GM23338 (cell line): ENCODE data around the gene KDM6B. TPM values are rescaled to one million over a fixed set of nuclear protein-coding genes. Genes with fewer than 3 reads are reported as not detected.

Experiments
- ATAC-seq: fragments of 200-7000 bp; cut with Tn5 transposase; 3 replicates; pipeline ENCODE4 v1.9.1; 2020
- DNase-seq: peaks from one replicate; pipeline ENCODE4 v3.0.0-alpha.2; 2015; ENCODE audit warnings: low spot score
- H2AFZ ChIP-seq: fragments of 200-600 bp; sonication (generic); 2 replicates; pipeline ENCODE4 v1.8.0; 2016; ENCODE audit warnings: antibody characterized with exemption, mild to moderate bottlenecking, moderate library complexity
- H3F3A ChIP-seq: fragments of 200-600 bp; sonication (generic); replicated peaks from 2 replicates; pipeline ENCODE4 v1.8.0; 2017; ENCODE audit warnings: antibody characterized with exemption, mixed run types, low read depth
- H3K27ac ChIP-seq: fragments of 200-600 bp; sonication (generic); 2 replicates; pipeline ENCODE4 v1.6.1; 2016; ENCODE audit warnings: low read depth
- H3K27me3 ChIP-seq: fragments of 200-600 bp; sonication (generic); 2 replicates; pipeline ENCODE4 v1.8.0; 2016; ENCODE audit warnings: mild to moderate bottlenecking, mixed run types, moderate library complexity; ENCODE audit not compliant: insufficient read depth
- H3K36me3 ChIP-seq: fragments of 200-600 bp; sonication (generic); 2 replicates; pipeline ENCODE4 v1.8.0; 2016; ENCODE audit warnings: mild to moderate bottlenecking; ENCODE audit not compliant: insufficient read depth
- H3K4me1 ChIP-seq: fragments of 200-600 bp; sonication (generic); 2 replicates; pipeline ENCODE4 v1.8.0; 2016; ENCODE audit warnings: mild to moderate bottlenecking, moderate library complexity; ENCODE audit not compliant: insufficient read depth
- H3K4me2 ChIP-seq: fragments of 200-600 bp; sonication (generic); 2 replicates; pipeline ENCODE4 v1.7.1; 2017; ENCODE audit warnings: mixed run types
- H3K4me3 ChIP-seq: fragments of 200-600 bp; sonication (generic); 2 replicates; pipeline ENCODE4 v1.6.1; 2016; ENCODE audit warnings: mixed run types
- H3K79me2 ChIP-seq: fragments of 200-600 bp; sonication (generic); replicated peaks from 2 replicates; pipeline ENCODE4 v1.8.0; 2017; ENCODE audit warnings: mild to moderate bottlenecking; ENCODE audit not compliant: insufficient read depth
- H3K9me2 ChIP-seq: fragments of 200-600 bp; sonication (generic); 2 replicates; pipeline ENCODE4 v1.8.0; 2017; ENCODE audit not compliant: insufficient read depth
- H4K20me1 ChIP-seq: fragments of 200-600 bp; sonication (generic); replicated peaks from 2 replicates; pipeline ENCODE4 v1.8.0; 2017; ENCODE audit warnings: mild to moderate bottlenecking; ENCODE audit not compliant: insufficient read depth
- H3K27ac Mint-ChIP-seq: 2 replicates; pipeline ENCODE4 v1.8.0; 2020; ENCODE audit warnings: inconsistent platforms, mild to moderate bottlenecking, moderate library complexity, mixed read lengths
- H3K27me3 Mint-ChIP-seq: 3 replicates; pipeline ENCODE4 v1.8.0; 2022; ENCODE audit warnings: low read depth, mild to moderate bottlenecking, moderate library complexity, mixed read lengths, inconsistent platforms; ENCODE audit not compliant: insufficient read depth, poor library complexity
- H3K36me3 Mint-ChIP-seq: 3 replicates; pipeline ENCODE4 v1.8.0; 2021; ENCODE audit warnings: low read depth, mild to moderate bottlenecking, inconsistent platforms, moderate library complexity, mixed read lengths
- H3K4me1 Mint-ChIP-seq: 3 replicates; pipeline ENCODE4 v1.8.0; 2020; ENCODE audit warnings: mild to moderate bottlenecking, inconsistent platforms, mixed read lengths
- H3K4me3 Mint-ChIP-seq: 3 replicates; pipeline ENCODE4 v1.8.0; 2021; ENCODE audit warnings: moderate library complexity, mild to moderate bottlenecking, inconsistent platforms, mixed read lengths
- H3K9me3 Mint-ChIP-seq: 3 replicates; pipeline ENCODE4 v1.8.0; 2020; ENCODE audit warnings: moderate library complexity, mild to moderate bottlenecking, inconsistent platforms, mixed read lengths
- CREB1 ChIP-seq: fragments of 250-450 bp; sonication (Bioruptor Pico); IDR thresholded peaks from 2 replicates; pipeline ENCODE4 v1.5.0; 2020; ENCODE audit warnings: low read depth, mild to moderate bottlenecking, moderate library complexity
- CTCF ChIP-seq, 2 experiments: fragments of 200-600 bp in 1 of 2; sonication (generic) in 1 of 2; conservative IDR thresholded peaks; 2 replicates each; pipeline versions ENCODE4 v1.5.1 to v1.6.1; 2016 to 2017; ENCODE audit warnings: antibody characterized with exemption in 2 of 2, low read depth in 2 of 2, mild to moderate bottlenecking in 2 of 2, moderate library complexity in 1 of 2
- ETS1 ChIP-seq: IDR thresholded peaks from 2 replicates; pipeline ENCODE4 v1.6.1; 2016; ENCODE audit warnings: antibody characterized with exemption
- EZH2 ChIP-seq: fragments of 200-600 bp; sonication (generic); IDR thresholded peaks from one replicate; pipeline ENCODE4 v1.8.0; 2017; ENCODE audit warnings: antibody characterized with exemption, mild to moderate bottlenecking, low read depth; ENCODE audit not compliant: unreplicated experiment
- EZH2phosphoT487 ChIP-seq: fragments of 200-600 bp; sonication (generic); IDR thresholded peaks from one replicate; pipeline ENCODE4 v1.8.1; 2018; ENCODE audit warnings: antibody characterized with exemption; ENCODE audit not compliant: unreplicated experiment
- NANOG ChIP-seq: IDR thresholded peaks from 2 replicates; pipeline ENCODE4 v1.6.1; 2016; ENCODE audit warnings: antibody characterized with exemption, borderline replicate concordance
- POLR2AphosphoS5 ChIP-seq: IDR thresholded peaks from 2 replicates; pipeline ENCODE4 v1.6.1; 2016; ENCODE audit warnings: antibody characterized with exemption, low read depth
- REST ChIP-seq: IDR thresholded peaks from one replicate; pipeline ENCODE4 v1.6.1; 2018; ENCODE audit warnings: antibody characterized with exemption; ENCODE audit not compliant: unreplicated experiment
- STAT1 ChIP-seq: IDR thresholded peaks from one replicate; pipeline ENCODE4 v1.6.1; 2016; ENCODE audit warnings: antibody characterized with exemption; ENCODE audit not compliant: unreplicated experiment
- ZNF114 ChIP-seq: fragments of 250-450 bp; sonication (Bioruptor Pico); IDR thresholded peaks from 2 replicates; pipeline ENCODE4 v1.5.0; 2020; ENCODE audit warnings: mild to moderate bottlenecking, moderate library complexity
- ZNF331 ChIP-seq: fragments of 250-450 bp; sonication (Bioruptor Pico); IDR thresholded peaks from 2 replicates; pipeline ENCODE4 v1.5.0; 2020; ENCODE audit warnings: low read depth, mild to moderate bottlenecking, moderate library complexity
- polyA plus RNA-seq: library from polyadenylated mRNA; unstranded; fragments of >200 nt; fragmentation: Nextera tagmentation; extraction: Ambion mirVana; gene quantifications from 2 replicates; pipeline ENCODE4 v1.2.1, GENCODE V29; 2016
- total RNA-seq: library from RNA; depleted of rRNA; stranded (reverse); fragments of >200 nt; shearing (Covaris generic); gene quantifications from 2 replicates; pipeline ENCODE4 v1.2.3, GENCODE V29; 2014

KDM6B gene
- total and polyA plus RNA-seq, 2 experiments from 2014 or later, result 1.1 to 1.4 TPM

GRCh38 chr17:7794075-7794663, 39.8 kb upstream of the KDM6B start (continued):
- no peak for TF ChIP-seq ETS1
- TF ChIP-seq EZH2phosphoT487, result no peak
- TF ChIP-seq POLR2AphosphoS5, result no peak
- no peak for TF ChIP-seq ZNF331
- no peak for TF ChIP-seq CTCF (conservative IDR thresholded peaks at IDR 0.05; ENCODE audit: low read depth in 2 of 2)
- TF ChIP-seq REST, result no peak

- no peaks in the 10 kb centered on the region; the same call in 1 of the 2 replicates for H3K9me2 ChIP-seq
- H3K36me3 Mint-ChIP-seq, result no peaks in the 10 kb centered on the region; the same call in 2 of the 3 replicates
- TF ChIP-seq ETS1 (no peak), CREB1 (CRISPR knock-in tag) (no peak), ZNF331 (no peak), REST (no peak), STAT1 (no peak), ZNF114 (CRISPR knock-in tag) (no peak), NANOG (no peak), POLR2AphosphoS5 (no peak), EZH2 (no peak)
Observed at GRCh38 chr17:7797976-7798375, 36.0 kb upstream of the KDM6B start.

More at GRCh38 chr17:7797976-7798375, 36.0 kb upstream of the KDM6B start:
- H3K27me3 Mint-ChIP-seq, result peaks cover 5% of the 10 kb centered on the region
- Histone ChIP-seq H3K36me3 (no peaks in the 10 kb centered on the region), H3K27ac (no peak overlapping the region), H3K27me3 (no peaks in the 10 kb centered on the region), H3K79me2 (no peaks in the 10 kb centered on the region), H2AFZ (no peak overlapping the region), H3K4me2 (no peak overlapping the region), H3K4me3 (no peak overlapping the region), H3F3A (no peaks in the 10 kb centered on the region), H4K20me1 (no peaks in the 10 kb centered on the region), H3K4me1 (no peaks in the 10 kb centered on the region)
- DNase-seq (no peak), ATAC-seq (no peak)
- 0 out of 3 replicates have a peak, but pooled peaks cover 6% of the 10 kb centered on the region for H3K9me3 Mint-ChIP-seq
- H3K4me1 Mint-ChIP-seq, result peaks cover 4% of the 10 kb centered on the region; the same call in 2 of the 3 replicates
- no peak overlapping the region for H3K4me3 Mint-ChIP-seq
- no peak overlapping the region for H3K27ac Mint-ChIP-seq
